K562 (cell line): ENCODE measurements around the gene GJD4. TPM values are rescaled to one million over a fixed set of nuclear protein-coding genes. Genes with fewer than 3 reads are reported as not detected.

Experiments
- JUND ChIP-seq, 2 experiments: IDR thresholded peaks; 2 replicates in 1 of 2; 3 replicates in 1 of 2; pipeline ENCODE4 v1.6.1; 2011; ENCODE audit warnings: borderline replicate concordance in 2 of 2, low read depth in 2 of 2, low read length in 2 of 2, improper control_type of control experiment in 1 of 2, missing biosample characterization in 1 of 2, missing genetic modification characterization in 1 of 2, missing genetic modification reagents in 1 of 2
- KLF1 ChIP-seq: fragments of 450-650 bp; IDR thresholded peaks from 2 replicates; pipeline ENCODE4 v1.6.1; 2016; ENCODE audit warnings: missing genetic modification characterization, missing compliant biosample characterization
- MBD2 ChIP-seq: sonication (generic); IDR thresholded peaks from 2 replicates; pipeline ENCODE4 v1.6.1; 2016; ENCODE audit warnings: low read depth, borderline replicate concordance
- NR3C1 ChIP-seq: sonication (generic); formaldehyde crosslinking; IDR thresholded peaks from 2 replicates; pipeline ENCODE4 v1.8.1; 2022; ENCODE audit warnings: missing genetic modification reagents
- NRF1 ChIP-seq, 2 experiments: fragments of 450-650 bp; IDR thresholded peaks in 1 of 2; conservative IDR thresholded peaks in 1 of 2; 2 replicates each; pipeline ENCODE4 v1.6.1; 2014; ENCODE audit warnings: mild to moderate bottlenecking in 2 of 2
- PML ChIP-seq: IDR thresholded peaks from 2 replicates; pipeline ENCODE4 v1.6.1; 2012; ENCODE audit warnings: low read length, inconsistent platforms
- POLR2G ChIP-seq: fragments of 200-400 bp; formaldehyde crosslinking; IDR thresholded peaks from 2 replicates; pipeline ENCODE4 v1.6.1; 2017; ENCODE audit warnings: low read depth, mild to moderate bottlenecking, antibody characterized with exemption, low read length, moderate library complexity
- RBM34 ChIP-seq: fragments of 200-400 bp; formaldehyde crosslinking; IDR thresholded peaks from 2 replicates; pipeline ENCODE4 v1.6.1; 2018; ENCODE audit warnings: low read length, borderline replicate concordance; ENCODE audit not compliant: insufficient read depth
- ZBTB17 ChIP-seq: fragments of 450-650 bp; formaldehyde crosslinking; IDR thresholded peaks from 2 replicates; pipeline ENCODE4 v1.4.0; 2020; ENCODE audit warnings: mild to moderate bottlenecking
- ZFX ChIP-seq: sonication (generic); formaldehyde crosslinking; IDR thresholded peaks from 2 replicates; pipeline ENCODE4 v1.8.0; 2022; ENCODE audit warnings: mild to moderate bottlenecking, missing genetic modification reagents, moderate library complexity
- ZNF146 ChIP-seq: IDR thresholded peaks from one replicate; pipeline ENCODE4 v1.6.1; 2018; ENCODE audit warnings: missing compliant biosample characterization; ENCODE audit not compliant: unreplicated experiment
- ZNF232 ChIP-seq: sonication (generic); formaldehyde crosslinking; IDR thresholded peaks from 2 replicates; pipeline ENCODE4 v1.8.0; 2022; ENCODE audit warnings: mild to moderate bottlenecking, missing genetic modification reagents
- ZNF408 ChIP-seq: fragments of 250-450 bp; sonication (Bioruptor Pico); IDR thresholded peaks from 2 replicates; pipeline ENCODE4 v1.4.0; 2020; ENCODE audit warnings: low read depth, mild to moderate bottlenecking, moderate library complexity
- ZNF41 ChIP-seq: fragments of 250-450 bp; sonication (Bioruptor Pico); conservative IDR thresholded peaks from 2 replicates; pipeline ENCODE4 v1.4.0; 2020; ENCODE audit warnings: mild to moderate bottlenecking
- ZNF766 ChIP-seq: fragments of 200-800 bp; sonication (Bioruptor generic); conservative IDR thresholded peaks from 2 replicates; pipeline ENCODE4 v1.6.1; 2016; ENCODE audit warnings: missing genetic modification characterization, missing compliant biosample characterization
- polyA plus RNA-seq, 8 experiments: library from polyadenylated mRNA; depleted of rRNA in 4 of 8; stranded (reverse) in 5 of 8; unstranded in 3 of 8; fragments of >200 nt; fragmentation: Nextera tagmentation in 2 of 8; fragmentation: Illumina TruSeq in 1 of 8; extraction: Ambion mirVana in 2 of 8; extraction: Trizol in 1 of 8; gene quantifications; 2 replicates each; pipeline versions ENCODE4 v1.2.1 to v1.2.3, GENCODE V29; 2011 to 2014; ENCODE audit warnings: inconsistent platforms in 1 of 8, missing spikeins in 1 of 8
- total RNA-seq, 7 experiments: library from RNA; depleted of rRNA in 6 of 7; stranded (reverse); fragments of >200 nt in 6 of 7; fragmentation: Illumina TruSeq in 2 of 7; extraction: Trizol in 2 of 7; gene quantifications; 2 replicates each; pipeline versions ENCODE4 v1.2.1 to v1.2.3, GENCODE V29; 2011 to 2021; ENCODE audit warnings: low replicate concordance in 1 of 7
- TF ChIP-seq, protein P1 (sequence below), 2 experiments: IDR thresholded peaks in 1 of 2; conservative IDR thresholded peaks in 1 of 2; 2 replicates each; pipeline ENCODE4 v1.6.1; 2016; ENCODE audit warnings: low read depth in 2 of 2, mild to moderate bottlenecking in 1 of 2, missing compliant biosample characterization in 1 of 2, missing genetic modification characterization in 1 of 2, moderate library complexity in 1 of 2
- TF ChIP-seq, protein P2 (sequence below): sonication (generic); formaldehyde crosslinking; IDR thresholded peaks from 2 replicates; pipeline ENCODE4 v1.8.0; 2022; ENCODE audit warnings: missing genetic modification reagents, mild to moderate bottlenecking, moderate library complexity, borderline replicate concordance
- TF ChIP-seq, protein P3 (sequence below): fragments of 450-650 bp; formaldehyde crosslinking; IDR thresholded peaks from 2 replicates; pipeline ENCODE4 v1.4.0; 2022; ENCODE audit warnings: missing genetic modification characterization
- TF ChIP-seq, protein P4 (sequence below), 2 experiments: IDR thresholded peaks; 2 replicates each; pipeline ENCODE4 v1.6.1; 2011; ENCODE audit warnings: borderline replicate concordance in 1 of 2, control low read depth in 1 of 2, low read depth in 1 of 2, low read length in 1 of 2, mild to moderate bottlenecking in 1 of 2, mixed read lengths in 1 of 2, moderate library complexity in 1 of 2; ENCODE audit not compliant: insufficient read depth in 1 of 2, insufficient read length in 1 of 2, poor library complexity in 1 of 2, severe bottlenecking in 1 of 2; ENCODE audit errors: extremely low read depth in 1 of 2
- TF ChIP-seq, protein P5 (sequence below): sonication (generic); formaldehyde crosslinking; IDR thresholded peaks from 2 replicates; pipeline ENCODE4 v1.9.0; 2022; ENCODE audit warnings: mild to moderate bottlenecking, missing genetic modification reagents

The GJD4 gene
- total and polyA plus RNA-seq, 9 of the 15 experiments (the other 6 are each of a cell fraction or from before 2014, with no cell fraction given), result not detected

DNA sequence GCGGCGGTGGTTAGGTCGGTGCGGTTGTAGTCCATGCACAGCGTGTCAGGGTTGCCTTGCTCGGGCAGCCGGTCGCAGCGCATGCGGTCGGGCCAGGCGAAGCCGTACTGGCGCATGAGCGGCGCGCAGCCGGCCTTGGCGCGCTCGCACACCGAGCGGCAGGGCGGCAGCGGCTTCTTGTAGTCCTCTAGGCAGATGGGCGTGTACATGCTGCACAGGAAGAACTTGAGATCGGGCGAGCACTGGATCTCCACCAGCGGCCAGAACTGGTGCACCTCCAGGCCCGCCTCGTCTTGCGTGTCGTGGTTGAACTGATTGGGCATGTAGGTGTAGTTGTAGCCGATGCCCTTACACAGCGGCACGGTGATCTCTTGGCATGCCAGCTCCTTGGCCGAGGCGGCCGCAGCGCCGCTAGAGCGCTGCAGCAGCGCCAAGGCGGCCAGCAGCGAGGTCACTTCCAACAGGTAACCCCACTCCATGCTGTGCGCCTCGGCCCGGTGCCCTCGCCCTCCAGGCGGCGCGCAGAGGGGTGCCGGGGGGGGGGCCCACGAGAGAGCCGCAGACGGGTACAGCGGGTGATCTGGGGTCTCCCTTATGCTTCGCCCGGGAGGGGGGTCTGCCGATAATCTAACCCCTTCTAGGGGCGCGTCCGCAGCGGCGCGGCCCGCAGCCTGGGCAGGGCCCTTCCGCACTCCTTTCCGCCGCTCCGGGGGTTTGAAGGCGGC, 36.0 kb downstream of the GJD4 start (continued):
- TF ChIP-seq, protein P1, sequence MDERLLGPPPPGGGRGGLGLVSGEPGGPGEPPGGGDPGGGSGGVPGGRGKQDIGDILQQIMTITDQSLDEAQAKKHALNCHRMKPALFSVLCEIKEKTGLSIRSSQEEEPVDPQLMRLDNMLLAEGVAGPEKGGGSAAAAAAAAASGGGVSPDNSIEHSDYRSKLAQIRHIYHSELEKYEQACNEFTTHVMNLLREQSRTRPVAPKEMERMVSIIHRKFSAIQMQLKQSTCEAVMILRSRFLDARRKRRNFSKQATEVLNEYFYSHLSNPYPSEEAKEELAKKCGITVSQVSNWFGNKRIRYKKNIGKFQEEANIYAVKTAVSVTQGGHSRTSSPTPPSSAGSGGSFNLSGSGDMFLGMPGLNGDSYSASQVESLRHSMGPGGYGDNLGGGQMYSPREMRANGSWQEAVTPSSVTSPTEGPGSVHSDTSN (CRISPR knock-in tag; IDR thresholded peaks at IDR 0.05; ENCODE audit: low read depth), result no peak
- TF ChIP-seq, protein P1 (tag; conservative IDR thresholded peaks at IDR 0.05; ENCODE audit: low read depth), result no peak
- TF ChIP-seq ZNF408 (CRISPR knock-in tag) (no peak), PML (no peak), ZNF232 (0 out of 2 replicates have a peak, but pooled peaks have one; percentile 36), MBD2 (no peak), ZBTB17 (CRISPR knock-in tag) (no peak), KLF1 (tag) (no peak), ZNF766 (no peak), ZNF146 (CRISPR knock-in tag) (no peak), ZNF41 (CRISPR knock-in tag) (no peak), NRF1 (conservative IDR thresholded peaks at IDR 0.05 in 1 of 2, IDR thresholded peaks at IDR 0.05 in 1 of 2) (peak; percentile 74 to 80), POLR2G (no peak), ZFX (CRISPR knock-in tag) (0 out of 2 replicates have a peak, but pooled peaks have one; percentile 4), RBM34 (no peak), JUND (IDR thresholded peaks at IDR 0.05; ENCODE audit: borderline replicate concordance, low read depth, low read length) (no peak), JUND (tag; IDR thresholded peaks at IDR 0.05; ENCODE audit: borderline replicate concordance, low read depth, low read length) (no peak), NR3C1 (peak; percentile 86; the same call in 1 of the 2 replicates)
- TF ChIP-seq, protein P2, sequence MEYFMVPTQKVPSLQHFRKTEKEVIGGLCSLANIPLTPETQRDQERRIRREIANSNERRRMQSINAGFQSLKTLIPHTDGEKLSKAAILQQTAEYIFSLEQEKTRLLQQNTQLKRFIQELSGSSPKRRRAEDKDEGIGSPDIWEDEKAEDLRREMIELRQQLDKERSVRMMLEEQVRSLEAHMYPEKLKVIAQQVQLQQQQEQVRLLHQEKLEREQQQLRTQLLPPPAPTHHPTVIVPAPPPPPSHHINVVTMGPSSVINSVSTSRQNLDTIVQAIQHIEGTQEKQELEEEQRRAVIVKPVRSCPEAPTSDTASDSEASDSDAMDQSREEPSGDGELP, result peak; percentile 28; the same call in 1 of the 2 replicates
- TF ChIP-seq, protein P3, sequence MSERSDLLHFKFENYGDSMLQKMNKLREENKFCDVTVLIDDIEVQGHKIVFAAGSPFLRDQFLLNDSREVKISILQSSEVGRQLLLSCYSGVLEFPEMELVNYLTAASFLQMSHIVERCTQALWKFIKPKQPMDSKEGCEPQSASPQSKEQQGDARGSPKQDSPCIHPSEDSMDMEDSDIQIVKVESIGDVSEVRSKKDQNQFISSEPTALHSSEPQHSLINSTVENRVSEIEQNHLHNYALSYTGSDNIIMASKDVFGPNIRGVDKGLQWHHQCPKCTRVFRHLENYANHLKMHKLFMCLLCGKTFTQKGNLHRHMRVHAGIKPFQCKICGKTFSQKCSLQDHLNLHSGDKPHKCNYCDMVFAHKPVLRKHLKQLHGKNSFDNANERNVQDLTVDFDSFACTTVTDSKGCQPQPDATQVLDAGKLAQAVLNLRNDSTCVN (CRISPR knock-in tag), result no peak
- TF ChIP-seq, protein P4, sequence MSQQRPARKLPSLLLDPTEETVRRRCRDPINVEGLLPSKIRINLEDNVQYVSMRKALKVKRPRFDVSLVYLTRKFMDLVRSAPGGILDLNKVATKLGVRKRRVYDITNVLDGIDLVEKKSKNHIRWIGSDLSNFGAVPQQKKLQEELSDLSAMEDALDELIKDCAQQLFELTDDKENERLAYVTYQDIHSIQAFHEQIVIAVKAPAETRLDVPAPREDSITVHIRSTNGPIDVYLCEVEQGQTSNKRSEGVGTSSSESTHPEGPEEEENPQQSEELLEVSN (IDR thresholded peaks at IDR 0.05; ENCODE audit: borderline replicate concordance in 1 of 2, extremely low read depth in 1 of 2, insufficient read depth in 1 of 2, insufficient read length in 1 of 2, low read depth in 1 of 2, low read length in 1 of 2, poor library complexity in 1 of 2, severe bottlenecking in 1 of 2), result peak; percentile 92 to 97
- TF ChIP-seq, protein P5, sequence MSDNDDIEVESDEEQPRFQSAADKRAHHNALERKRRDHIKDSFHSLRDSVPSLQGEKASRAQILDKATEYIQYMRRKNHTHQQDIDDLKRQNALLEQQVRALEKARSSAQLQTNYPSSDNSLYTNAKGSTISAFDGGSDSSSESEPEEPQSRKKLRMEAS (CRISPR knock-in tag), result peak; percentile 83
